Skeletal muscle satellite cell (primary cell): ENCODE results near the gene AK1.
"Not testable (repeated sequence)": the region's sequence is repeated elsewhere in the genome, so short reads cannot be mapped to it uniquely, and the experiment has no call there.

Experiments
- H3K27me3 ChIP-seq: 2 replicates; pipeline ENCODE4 v1.7.0; 2013; ENCODE audit warnings: low read length; ENCODE audit not compliant: control insufficient read depth, insufficient read depth
- H3K36me3 ChIP-seq: 2 replicates; pipeline ENCODE4 v1.7.0; 2013; ENCODE audit warnings: mild to moderate bottlenecking, control low read depth, low read length; ENCODE audit not compliant: insufficient read depth
- H3K4me1 ChIP-seq: 2 replicates; pipeline ENCODE4 v1.7.0; 2013; ENCODE audit warnings: low read length; ENCODE audit not compliant: control insufficient read depth, insufficient read depth
- H3K4me2 ChIP-seq: 2 replicates; pipeline ENCODE4 v1.7.0; 2013; ENCODE audit warnings: mild to moderate bottlenecking, low read length
- H3K4me3 ChIP-seq: 2 replicates; pipeline ENCODE4 v1.7.0; 2013; ENCODE audit warnings: low read length
- H3K9ac ChIP-seq: 2 replicates; pipeline ENCODE4 v1.7.0; 2013; ENCODE audit warnings: mild to moderate bottlenecking, low read depth, low read length, moderate library complexity
- H3K9me3 ChIP-seq: replicated peaks from 2 replicates; pipeline ENCODE4 v1.7.0; 2013; ENCODE audit warnings: mild to moderate bottlenecking, control low read depth, low read length

The AK1 gene

DNA sequence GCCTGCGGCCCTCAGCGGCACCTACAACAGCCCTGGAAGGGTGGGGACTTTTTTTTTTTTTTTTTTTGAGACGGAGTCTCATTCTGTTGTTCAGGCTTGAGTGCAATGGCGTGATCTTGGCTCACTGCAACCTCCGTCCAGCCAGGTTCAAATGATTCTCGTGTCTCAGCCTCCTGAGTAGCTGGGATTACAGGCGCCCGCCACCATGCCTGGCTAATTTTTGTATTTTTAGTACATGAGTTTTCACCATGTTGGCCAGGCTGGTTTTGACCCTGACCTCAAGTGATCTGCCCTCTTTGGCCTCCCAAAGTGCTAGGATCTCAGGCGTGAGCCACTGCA, 7.4 kb downstream of the AK1 start:
- not testable (repeated sequence) for H3K4me3 ChIP-seq, H3K9me3 ChIP-seq, H3K4me2 ChIP-seq, H3K9ac ChIP-seq, H3K27me3 ChIP-seq
- H3K4me1 ChIP-seq = peaks cover 19% of the 10 kb centered on the region
- peaks cover 54% of the 10 kb centered on the region for H3K36me3 ChIP-seq

DNA sequence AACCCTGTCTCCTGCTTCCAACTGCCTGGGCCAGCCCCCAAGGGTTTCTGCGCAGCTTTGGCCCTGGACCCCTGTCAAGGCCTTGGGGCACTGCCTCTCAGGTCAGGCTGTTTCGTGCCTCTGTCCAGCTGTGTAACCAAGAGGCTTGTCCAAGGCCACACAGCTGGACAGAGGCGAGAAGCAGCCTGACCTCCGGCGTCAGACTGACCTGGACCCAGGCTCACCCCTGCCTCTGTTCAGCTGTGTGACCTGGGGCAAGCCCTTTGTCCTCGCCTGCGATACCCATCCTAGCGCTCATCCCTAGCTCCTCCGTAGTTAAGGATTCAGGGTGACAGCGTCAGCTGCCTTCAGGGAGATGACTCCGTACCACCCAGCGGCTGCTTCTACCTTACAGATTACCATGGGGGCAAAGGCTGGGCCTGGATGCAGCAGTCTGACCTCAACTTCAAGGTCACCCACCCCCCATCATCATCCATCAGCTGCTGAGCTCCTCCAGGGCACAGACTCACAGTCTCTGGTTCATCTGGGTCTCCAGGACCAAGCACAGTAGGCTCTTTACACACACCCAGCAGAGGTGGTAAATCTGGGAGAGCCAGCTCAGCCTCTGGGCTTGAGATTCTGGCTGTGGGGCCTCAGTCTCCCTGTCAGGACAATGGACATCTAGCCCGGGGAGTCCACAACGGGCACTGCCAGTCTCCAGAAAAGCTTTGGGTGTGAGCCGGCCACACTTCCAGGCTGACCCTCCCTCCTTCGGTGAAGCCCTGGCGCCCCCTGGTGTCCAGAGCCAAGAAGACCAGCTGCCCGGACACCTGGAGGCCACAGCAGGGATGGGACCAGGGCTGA, 7.9 kb downstream of the AK1 start:
- Histone ChIP-seq H3K36me3 (peaks cover 54% of the 10 kb centered on the region), H3K9ac (no peak overlapping the region), H3K4me2 (no peak overlapping the region), H3K27me3 (no peaks in the 10 kb centered on the region), H3K4me1 (peaks cover 13% of the 10 kb centered on the region), H3K9me3 (no peaks in the 10 kb centered on the region), H3K4me3 (no peak overlapping the region)

DNA sequence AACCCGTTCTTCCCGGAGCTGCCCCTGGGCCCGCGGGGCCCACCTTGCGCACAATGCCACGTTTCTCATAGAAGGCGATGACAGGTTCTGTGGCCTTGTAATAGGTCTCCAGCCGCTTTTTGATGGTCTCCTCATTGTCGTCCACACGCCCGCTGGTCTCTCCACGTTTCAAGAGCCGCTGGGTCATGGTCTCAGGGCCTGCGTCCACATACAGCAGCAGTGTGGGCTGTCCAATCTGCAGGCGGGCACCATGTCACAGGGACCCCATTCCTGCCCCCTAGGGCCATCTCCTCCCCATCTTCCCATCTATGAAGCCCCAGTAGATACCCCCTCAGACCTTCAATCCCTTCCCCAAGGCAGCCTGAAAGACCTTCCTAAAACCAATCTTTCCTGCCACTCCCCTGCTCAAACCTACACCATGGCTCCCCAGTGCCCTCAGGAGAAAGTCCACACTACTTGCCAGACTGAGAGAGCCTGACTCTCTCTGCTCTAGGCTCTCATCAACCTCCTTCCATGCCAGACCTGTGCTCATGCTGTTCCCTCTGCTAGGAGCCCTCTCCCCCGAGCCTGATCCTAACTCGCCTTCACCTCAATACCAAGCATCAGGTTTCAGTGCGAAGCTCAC, 9.1 kb downstream of the AK1 start:
- Histone ChIP-seq H3K9ac (no peak overlapping the region), H3K9me3 (no peaks in the 10 kb centered on the region), H3K27me3 (no peaks in the 10 kb centered on the region), H3K36me3 (peaks cover 54% of the 10 kb centered on the region), H3K4me2 (no peak overlapping the region), H3K4me3 (no peak overlapping the region), H3K4me1 (peaks cover 1% of the 10 kb centered on the region)

DNA sequence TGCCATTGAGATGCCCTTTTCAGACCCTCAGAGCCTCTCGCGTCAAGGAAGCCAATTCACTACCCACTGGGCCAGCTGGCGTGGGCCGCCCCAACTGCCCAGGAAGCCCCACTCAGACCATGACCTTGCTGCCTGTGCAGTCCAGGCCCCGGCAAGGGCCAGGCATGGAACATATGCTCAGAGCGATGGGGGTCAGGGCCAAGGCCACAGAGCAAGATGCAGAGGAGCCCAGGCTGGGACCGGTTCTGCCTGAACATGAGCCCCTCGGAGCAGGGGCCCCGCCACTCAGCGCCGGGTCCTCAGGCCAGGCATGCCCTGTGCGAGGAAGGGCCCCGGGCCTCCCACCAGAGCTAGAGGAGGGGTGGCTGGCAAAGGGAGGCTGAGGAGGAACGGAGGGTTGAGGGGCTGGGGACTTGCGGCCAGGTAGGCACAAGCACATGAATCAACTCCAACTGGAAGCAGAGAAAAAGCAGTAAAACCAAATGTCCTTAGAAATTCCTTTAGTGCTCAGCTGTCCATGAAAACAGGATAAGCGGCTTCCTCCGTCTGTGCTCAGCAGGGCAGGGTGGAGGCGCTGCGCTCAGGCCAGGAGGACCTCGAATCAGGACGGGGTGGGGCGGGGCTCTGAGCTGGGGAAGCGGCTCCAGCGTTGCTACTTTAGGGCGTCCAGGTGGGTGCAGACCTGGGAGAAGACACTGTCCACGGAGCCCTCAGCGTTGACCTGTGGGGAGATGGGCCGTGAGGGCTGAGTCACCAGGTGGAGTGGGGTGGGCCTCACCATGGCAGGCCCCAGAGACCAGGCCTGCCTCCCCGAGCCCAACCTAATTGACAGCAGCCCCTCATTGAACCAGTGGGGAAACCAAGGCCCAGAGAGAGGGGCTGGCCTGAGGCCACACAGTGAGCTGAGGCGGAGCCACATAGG, 9.9 kb downstream of the AK1 start:
- no peaks in the 10 kb centered on the region for H3K27me3 ChIP-seq
- no peak overlapping the region for H3K9ac ChIP-seq
- H3K4me1 ChIP-seq = no peaks in the 10 kb centered on the region
- H3K9me3 ChIP-seq = no peaks in the 10 kb centered on the region
- no peak overlapping the region for H3K4me2 ChIP-seq
- H3K4me3 ChIP-seq = no peak overlapping the region
- peaks cover 51% of the 10 kb centered on the region for H3K36me3 ChIP-seq

DNA sequence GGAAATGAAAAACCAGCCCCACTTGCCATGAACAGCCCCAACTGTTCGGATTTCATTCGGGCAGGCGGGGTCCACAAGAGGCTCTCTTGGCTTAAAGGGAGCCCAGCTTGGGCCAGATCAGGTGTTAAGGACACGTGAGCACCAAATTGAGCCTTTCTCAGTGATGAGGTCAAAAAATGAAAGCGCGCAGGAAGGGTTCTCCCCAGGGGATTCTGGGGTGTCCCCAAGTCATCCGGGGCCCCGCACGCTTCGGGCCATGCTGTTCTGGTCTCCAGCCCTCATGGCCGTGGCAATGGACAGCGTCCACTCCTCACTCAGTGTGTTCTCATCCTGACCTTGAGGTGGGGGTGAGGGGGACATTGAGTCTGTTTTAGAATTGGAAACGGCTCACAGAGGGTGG, 10.9 kb downstream of the AK1 start:
- H3K36me3 ChIP-seq = peaks cover 40% of the 10 kb centered on the region
- no peaks in the 10 kb centered on the region for H3K9me3 ChIP-seq
- no peak overlapping the region for H3K4me3 ChIP-seq
- H3K27me3 ChIP-seq = no peaks in the 10 kb centered on the region
- H3K4me2 ChIP-seq = no peak overlapping the region
- H3K9ac ChIP-seq = no peak overlapping the region
- H3K4me1 ChIP-seq = no peaks in the 10 kb centered on the region

DNA sequence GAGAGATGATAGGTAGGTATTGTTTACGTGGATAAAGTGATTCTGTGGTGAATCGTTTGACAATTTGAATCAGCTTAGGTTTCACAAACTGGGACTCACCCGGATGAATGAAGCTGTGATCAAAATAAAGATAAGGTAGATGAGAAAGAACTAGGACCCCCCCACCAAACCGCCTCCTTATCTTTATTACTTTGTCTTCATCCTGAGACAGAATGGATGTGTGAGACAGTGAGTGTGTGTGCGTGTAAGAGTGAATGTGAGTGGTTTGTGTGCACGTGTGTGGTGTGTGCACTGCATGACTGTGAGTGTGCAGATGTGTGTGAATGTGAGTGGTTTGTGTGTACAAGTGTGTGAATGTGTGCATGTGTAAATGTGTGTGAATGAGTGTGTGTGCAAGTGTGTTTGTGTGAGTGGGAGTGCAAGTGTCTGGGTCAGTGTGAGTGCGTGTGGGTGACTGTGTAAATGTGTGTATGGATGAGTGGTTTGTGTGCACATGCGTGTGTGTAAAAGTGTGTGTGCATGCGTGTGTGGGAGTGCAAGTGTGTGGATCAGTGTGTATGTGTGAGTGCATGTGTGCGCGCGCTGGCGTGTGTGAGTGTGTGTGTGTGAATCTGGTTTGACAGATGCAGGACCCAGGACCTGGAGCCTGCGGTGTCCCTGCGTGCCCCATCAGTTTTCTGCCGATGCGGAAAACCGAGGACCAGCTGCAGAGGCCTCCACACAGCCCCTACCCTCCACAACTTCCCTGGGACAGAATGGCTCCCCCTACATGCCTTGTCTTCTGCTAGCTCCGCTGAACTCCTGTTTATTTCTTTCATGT, 11.6 kb downstream of the AK1 start:
- Histone ChIP-seq H3K4me1 (no peaks in the 10 kb centered on the region), H3K27me3 (no peaks in the 10 kb centered on the region), H3K4me2 (no peak overlapping the region), H3K9ac (no peak overlapping the region), H3K36me3 (peaks cover 33% of the 10 kb centered on the region), H3K4me3 (no peak overlapping the region), H3K9me3 (no peaks in the 10 kb centered on the region)

DNA sequence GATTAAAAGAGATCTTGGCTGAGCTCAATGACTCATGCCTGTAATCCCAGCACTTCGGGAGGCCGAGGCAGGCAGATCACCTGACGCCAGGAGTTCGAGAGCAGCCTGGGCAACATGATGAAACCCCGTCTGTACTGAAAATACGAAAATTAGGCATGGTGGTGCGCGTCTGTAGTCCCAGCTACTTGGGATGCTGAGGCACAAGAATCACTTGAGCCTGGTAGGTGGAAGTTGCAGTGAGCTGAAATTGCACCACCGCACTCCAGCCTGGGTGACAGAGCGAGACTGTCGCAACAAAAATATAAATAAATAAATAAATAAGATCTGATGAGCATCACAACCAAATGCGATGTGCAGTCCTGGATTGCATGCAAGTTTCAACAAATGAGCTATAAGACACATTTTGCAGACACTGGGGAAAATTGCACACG, 14.3 kb downstream of the AK1 start:
- H3K4me1 ChIP-seq = peaks cover 2% of the 10 kb centered on the region

DNA sequence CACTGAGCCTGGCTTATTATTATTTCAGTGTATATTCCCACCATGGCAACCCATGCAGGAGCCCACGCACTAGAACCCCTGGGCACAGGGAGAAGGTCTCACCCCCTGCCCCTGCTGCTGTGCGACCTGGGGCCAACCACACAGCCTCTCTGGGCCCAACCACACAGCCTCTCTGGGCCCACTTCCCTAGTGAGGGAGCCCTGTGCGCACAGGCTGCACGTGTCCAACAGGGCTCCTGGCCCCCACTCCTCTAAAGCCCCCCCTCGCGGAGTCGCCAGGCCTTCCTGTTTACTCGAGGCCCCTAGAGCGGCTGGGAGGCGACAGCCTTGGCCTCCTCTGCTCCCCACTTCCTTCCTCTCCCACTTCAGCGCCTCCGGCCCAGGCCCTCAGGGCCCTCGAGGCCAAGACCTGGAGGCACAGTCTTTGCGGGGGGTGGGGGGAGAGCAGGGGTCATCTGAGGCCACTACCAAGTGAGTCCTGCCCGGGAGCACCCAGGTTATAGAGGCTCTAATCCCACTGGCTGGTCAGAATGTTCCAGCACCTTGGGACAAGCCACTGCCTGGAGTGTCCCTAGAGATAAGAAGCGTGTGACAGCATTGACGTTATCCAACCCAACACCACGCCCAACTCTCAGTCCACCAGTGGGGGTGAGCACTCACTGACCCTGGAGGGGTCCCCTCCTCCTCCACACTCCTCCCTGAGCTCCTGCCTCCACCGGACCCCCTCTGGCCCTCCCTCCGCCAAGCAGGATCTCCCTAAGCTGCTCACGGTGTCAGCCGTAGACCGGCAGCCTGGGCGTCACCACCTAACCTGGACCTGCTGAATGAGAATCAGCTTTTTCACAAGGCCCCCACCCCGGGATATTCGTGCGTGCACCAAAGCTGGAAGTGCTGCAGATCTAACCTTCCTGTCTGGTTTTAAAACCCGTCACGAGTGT, 15.1 kb downstream of the AK1 start:
- no peak overlapping the region for H3K4me2 ChIP-seq
- no peaks in the 10 kb centered on the region for H3K27me3 ChIP-seq
- H3K4me1 ChIP-seq = peaks cover 10% of the 10 kb centered on the region
- H3K36me3 ChIP-seq = peaks cover 7% of the 10 kb centered on the region
- H3K9ac ChIP-seq = no peak overlapping the region
- H3K9me3 ChIP-seq = no peaks in the 10 kb centered on the region
- H3K4me3 ChIP-seq = no peak overlapping the region

More for the DNA sequence above, 14.3 kb downstream of the AK1 start:
- Histone ChIP-seq H3K9ac (no peak overlapping the region), H3K36me3 (peaks cover 13% of the 10 kb centered on the region), H3K4me3 (no peak overlapping the region), H3K27me3 (no peaks in the 10 kb centered on the region), H3K4me2 (no peak overlapping the region), H3K9me3 (no peaks in the 10 kb centered on the region)

DNA sequence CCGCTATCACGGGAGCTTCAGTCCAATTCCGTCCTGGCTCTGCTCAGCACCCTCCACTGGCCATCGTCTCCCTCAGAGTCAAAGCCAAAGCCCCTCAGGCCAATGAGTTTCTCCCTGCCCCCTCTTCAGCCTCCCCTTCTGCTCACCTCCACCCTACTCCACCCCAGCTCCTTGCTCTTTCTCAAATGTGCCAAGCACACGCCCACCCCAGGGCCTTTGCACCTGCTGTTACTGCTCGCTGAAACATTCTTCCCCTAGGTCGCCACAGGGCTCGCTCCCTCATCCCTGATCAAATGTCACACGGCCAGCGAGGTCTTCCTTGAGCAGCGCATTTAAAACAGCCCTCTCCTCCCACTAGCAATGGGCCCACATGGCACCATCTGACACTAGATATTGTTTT, 16.7 kb downstream of the AK1 start:
- H3K4me2 ChIP-seq = no peak overlapping the region
- H3K9ac ChIP-seq = no peak overlapping the region
- H3K9me3 ChIP-seq = no peaks in the 10 kb centered on the region
- H3K4me1 ChIP-seq = peaks cover 10% of the 10 kb centered on the region
- H3K36me3 ChIP-seq = peaks cover 2% of the 10 kb centered on the region
- no peaks in the 10 kb centered on the region for H3K27me3 ChIP-seq
- no peak overlapping the region for H3K4me3 ChIP-seq

DNA sequence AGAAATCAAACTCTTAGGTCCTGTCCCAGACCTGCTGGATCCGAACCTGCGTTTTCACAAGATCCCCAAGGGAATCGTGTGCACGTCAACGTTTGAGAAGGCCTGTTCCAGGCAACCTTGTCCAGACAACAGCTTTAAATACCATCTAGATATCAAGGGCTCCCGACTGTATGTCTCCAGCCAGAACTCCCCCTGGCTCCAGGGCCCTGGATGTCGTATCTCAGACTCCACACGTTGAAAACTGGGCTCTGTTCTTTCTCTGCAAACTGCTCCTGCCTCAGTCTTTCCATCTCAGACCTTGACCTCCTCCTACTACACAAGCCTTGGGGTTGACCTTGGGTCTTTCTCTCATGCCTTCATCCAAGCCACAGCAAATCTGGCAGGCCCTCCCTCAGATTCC, 17.2 kb downstream of the AK1 start:
- H3K4me2 ChIP-seq = no peak overlapping the region
- no peak overlapping the region for H3K9ac ChIP-seq
- peaks cover 10% of the 10 kb centered on the region for H3K4me1 ChIP-seq

More for the DNA sequence above, 17.2 kb downstream of the AK1 start:
- Histone ChIP-seq H3K27me3 (no peaks in the 10 kb centered on the region), H3K9me3 (no peaks in the 10 kb centered on the region), H3K4me3 (no peak overlapping the region), H3K36me3 (no peaks in the 10 kb centered on the region)
